ENCODE results near the gene ZNF629.

- no peak for TF ChIP-seq CTCF (IDR thresholded peaks at IDR 0.05; ENCODE audit: low read depth, low read length)
- no peak for TF ChIP-seq EZH2phosphoT487 (IDR thresholded peaks at IDR 0.05; ENCODE audit: low read depth)
Measured at GRCh38 chr16:30775131-30775391, 11.9 kb downstream of the ZNF629 start.
